ENCODE results near the gene RHOU. TPM values are rescaled to one million over a fixed set of nuclear protein-coding genes. Genes with fewer than 3 reads are reported as not detected.

RHOU gene
- total RNA-seq (2013; cell fraction: nucleolus; rRNA removed), result not detected in 2 replicates
- total RNA-seq (2014; rRNA removed) (not detected in 2 replicates), total RNA-seq (2014; rRNA removed; fragmentation: Illumina TruSeq; extraction: Trizol) (not detected in 2 replicates), total RNA-seq (2021) (0.08 TPM in 1 of 2 replicates, not detected in the other), polyA plus RNA-seq (2011; rRNA removed) (not detected in 2 replicates), polyA plus RNA-seq (2014; fragmentation: Illumina TruSeq; extraction: Trizol) (not detected in 2 replicates), polyA plus RNA-seq (2014; fragmentation: Nextera tagmentation; extraction: Ambion mirVana) (not detected), polyA plus RNA-seq (2014; rRNA removed) (not detected in 2 replicates), polyA plus RNA-seq (2016; fragmentation: Nextera tagmentation; extraction: Ambion mirVana) (not detected), polyA minus RNA-seq (2011; rRNA and poly(A)+ RNA removed) (not detected in 2 replicates), Bru-seq, nascent RNA (percentile 25 among the genes with signal in this experiment), BruChase-seq, experiment 1, labeled RNA remaining after a 6-hour chase (percentile 20 among the genes with signal in this experiment), BruChase-seq, experiment 2, labeled RNA remaining after a 2-hour chase (percentile 24 among the genes with signal in this experiment)
- not detected for polyA plus RNA-seq (2011; ENCODE audit: low read depth)
- not detected in 2 replicates for polyA plus RNA-seq (2011; cell fraction: cytosol; rRNA removed)
- not detected in 2 replicates for polyA plus RNA-seq (2011; cell fraction: nucleus; rRNA removed)
- polyA plus RNA-seq (2012), result 0.04 TPM in 1 of 2 replicates, not detected in the other
- not detected in 2 replicates for polyA minus RNA-seq (2011; cell fraction: cytosol; rRNA and poly(A)+ RNA removed)
- polyA minus RNA-seq (2011; cell fraction: nucleus; rRNA and poly(A)+ RNA removed), result not detected in 2 replicates
- long read RNA-seq, experiment 1, result 0 reads
- long read RNA-seq, experiment 2, result 0 reads

- H3K9ac ChIP-seq (ENCODE audit: control insufficient read depth, insufficient read depth, low read length), result no peak within 1 kb of the TSS
- FAIRE-seq, result no peak
Measured at GRCh38 chr1:228734881-228735801, at the start of gene RHOU. RHOU (plus strand) TSS chr1:228735479; CDS start chr1:228735743, 264 bp downstream.

More at GRCh38 chr1:228734881-228735801, at the start of gene RHOU:
- ChIA-PET CTCF (interaction anchor here (0.6 to 1.0 kb wide), 2 partner anchors 221 to 492 kb away, joined by 3 read pairs; no protein-coding TSS in a partner anchor), RAD21 (ENCODE audit: unreplicated experiment) (no interaction called here), SMC1A (ENCODE audit: uncharacterized antibody, unreplicated experiment) (no interaction called here), POLR2A (no interaction called here)
- intact Hi-C loops (cut with micrococcal nuclease; ENCODE audit: unreplicated experiment), result no loop called here
- H3K36me3 ChIP-seq (ENCODE audit: control insufficient read depth in 2 of 2, insufficient read depth in 2 of 2, low read length in 1 of 2), result no peaks in the 10 kb centered on the region
- no peak for TF ChIP-seq SIN3A (IDR thresholded peaks at IDR 0.05; ENCODE audit: low read depth, low read length)
- peak in 1 of 3 experiments; percentile 26; a peak in 1 of 6 replicates for TF ChIP-seq CTCF (IDR thresholded peaks at IDR 0.05 in 2 of 3, conservative IDR thresholded peaks at IDR 0.05 in 1 of 3; ENCODE audit: control insufficient read depth in 2 of 3, extremely low read depth in 1 of 3, insufficient read depth in 1 of 3, low read depth in 3 of 3, low read length in 3 of 3)
- TF ChIP-seq, protein P1, sequence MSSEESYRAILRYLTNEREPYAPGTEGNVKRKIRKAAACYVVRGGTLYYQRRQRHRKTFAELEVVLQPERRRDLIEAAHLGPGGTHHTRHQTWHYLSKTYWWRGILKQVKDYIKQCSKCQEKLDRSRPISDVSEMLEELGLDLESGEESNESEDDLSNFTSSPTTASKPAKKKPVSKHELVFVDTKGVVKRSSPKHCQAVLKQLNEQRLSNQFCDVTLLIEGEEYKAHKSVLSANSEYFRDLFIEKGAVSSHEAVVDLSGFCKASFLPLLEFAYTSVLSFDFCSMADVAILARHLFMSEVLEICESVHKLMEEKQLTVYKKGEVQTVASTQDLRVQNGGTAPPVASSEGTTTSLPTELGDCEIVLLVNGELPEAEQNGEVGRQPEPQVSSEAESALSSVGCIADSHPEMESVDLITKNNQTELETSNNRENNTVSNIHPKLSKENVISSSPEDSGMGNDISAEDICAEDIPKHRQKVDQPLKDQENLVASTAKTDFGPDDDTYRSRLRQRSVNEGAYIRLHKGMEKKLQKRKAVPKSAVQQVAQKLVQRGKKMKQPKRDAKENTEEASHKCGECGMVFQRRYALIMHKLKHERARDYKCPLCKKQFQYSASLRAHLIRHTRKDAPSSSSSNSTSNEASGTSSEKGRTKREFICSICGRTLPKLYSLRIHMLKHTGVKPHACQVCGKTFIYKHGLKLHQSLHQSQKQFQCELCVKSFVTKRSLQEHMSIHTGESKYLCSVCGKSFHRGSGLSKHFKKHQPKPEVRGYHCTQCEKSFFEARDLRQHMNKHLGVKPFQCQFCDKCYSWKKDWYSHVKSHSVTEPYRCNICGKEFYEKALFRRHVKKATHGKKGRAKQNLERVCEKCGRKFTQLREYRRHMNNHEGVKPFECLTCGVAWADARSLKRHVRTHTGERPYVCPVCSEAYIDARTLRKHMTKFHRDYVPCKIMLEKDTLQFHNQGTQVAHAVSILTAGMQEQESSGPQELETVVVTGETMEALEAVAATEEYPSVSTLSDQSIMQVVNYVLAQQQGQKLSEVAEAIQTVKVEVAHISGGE (CRISPR knock-in tag; IDR thresholded peaks at IDR 0.05), result no peak
- no peak for TF ChIP-seq MYC (IDR thresholded peaks at IDR 0.05; ENCODE audit: insufficient read depth, insufficient read length, insufficient replicate concordance, low read length, severe bottlenecking)
- TF ChIP-seq IKZF1 (conservative IDR thresholded peaks at IDR 0.05), result 0 out of 2 replicates have a peak, but pooled peaks have one; percentile 7
- peak; percentile 28 for TF ChIP-seq SUZ12 (IDR thresholded peaks at IDR 0.05; ENCODE audit: unreplicated experiment)
- TF ChIP-seq, protein P2, sequence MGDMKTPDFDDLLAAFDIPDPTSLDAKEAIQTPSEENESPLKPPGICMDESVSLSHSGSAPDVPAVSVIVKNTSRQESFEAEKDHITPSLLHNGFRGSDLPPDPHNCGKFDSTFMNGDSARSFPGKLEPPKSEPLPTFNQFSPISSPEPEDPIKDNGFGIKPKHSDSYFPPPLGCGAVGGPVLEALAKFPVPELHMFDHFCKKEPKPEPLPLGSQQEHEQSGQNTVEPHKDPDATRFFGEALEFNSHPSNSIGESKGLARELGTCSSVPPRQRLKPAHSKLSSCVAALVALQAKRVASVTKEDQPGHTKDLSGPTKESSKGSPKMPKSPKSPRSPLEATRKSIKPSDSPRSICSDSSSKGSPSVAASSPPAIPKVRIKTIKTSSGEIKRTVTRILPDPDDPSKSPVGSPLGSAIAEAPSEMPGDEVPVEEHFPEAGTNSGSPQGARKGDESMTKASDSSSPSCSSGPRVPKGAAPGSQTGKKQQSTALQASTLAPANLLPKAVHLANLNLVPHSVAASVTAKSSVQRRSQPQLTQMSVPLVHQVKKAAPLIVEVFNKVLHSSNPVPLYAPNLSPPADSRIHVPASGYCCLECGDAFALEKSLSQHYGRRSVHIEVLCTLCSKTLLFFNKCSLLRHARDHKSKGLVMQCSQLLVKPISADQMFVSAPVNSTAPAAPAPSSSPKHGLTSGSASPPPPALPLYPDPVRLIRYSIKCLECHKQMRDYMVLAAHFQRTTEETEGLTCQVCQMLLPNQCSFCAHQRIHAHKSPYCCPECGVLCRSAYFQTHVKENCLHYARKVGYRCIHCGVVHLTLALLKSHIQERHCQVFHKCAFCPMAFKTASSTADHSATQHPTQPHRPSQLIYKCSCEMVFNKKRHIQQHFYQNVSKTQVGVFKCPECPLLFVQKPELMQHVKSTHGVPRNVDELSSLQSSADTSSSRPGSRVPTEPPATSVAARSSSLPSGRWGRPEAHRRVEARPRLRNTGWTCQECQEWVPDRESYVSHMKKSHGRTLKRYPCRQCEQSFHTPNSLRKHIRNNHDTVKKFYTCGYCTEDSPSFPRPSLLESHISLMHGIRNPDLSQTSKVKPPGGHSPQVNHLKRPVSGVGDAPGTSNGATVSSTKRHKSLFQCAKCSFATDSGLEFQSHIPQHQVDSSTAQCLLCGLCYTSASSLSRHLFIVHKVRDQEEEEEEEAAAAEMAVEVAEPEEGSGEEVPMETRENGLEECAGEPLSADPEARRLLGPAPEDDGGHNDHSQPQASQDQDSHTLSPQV (IDR thresholded peaks at IDR 0.05), result no peak
- H3K9me3 ChIP-seq (replicated peaks; ENCODE audit: control insufficient read depth, insufficient read depth, low read length), result no peaks in the 10 kb centered on the region
- H3K4me3 ChIP-seq, result no peak within 1 kb of the TSS
- ATAC-seq (no peak), DNase-seq (ENCODE audit: low read depth, low spot score) (no peak)
- H4K20me1 ChIP-seq (ENCODE audit: control insufficient read depth, insufficient read depth), result no peaks in the 10 kb centered on the region
- H2AFZ ChIP-seq (ENCODE audit: control insufficient read depth, low read depth, low read length), result no peak within 1 kb of the TSS
- no peak within 1 kb of the TSS for H3K27ac ChIP-seq (ENCODE audit: control insufficient read depth, insufficient read depth)
- no peaks in the 10 kb centered on the region for H3K4me1 ChIP-seq (ENCODE audit: control insufficient read depth, insufficient read depth, low read length)
- H3K4me2 ChIP-seq (ENCODE audit: control insufficient read depth, insufficient read depth), result no peak within 1 kb of the TSS
- in situ Hi-C loops (cut with MboI), result no loop called here
- no TSS peak for BruUV-seq (replicated peaks)
- peaks cover 2 to 30% of the 10 kb centered on the region in 2 experiments; a peak in 3 of 4 replicates for H3K27me3 ChIP-seq (replicated peaks in 1 of 2; ENCODE audit: control insufficient read depth in 2 of 2, insufficient read depth in 2 of 2, low read length in 1 of 2)
- H3K79me2 ChIP-seq (ENCODE audit: control insufficient read depth, insufficient read depth, low read length), result no peaks in the 10 kb centered on the region
- WGBS (ENCODE audit: insufficient coverage, insufficient replicate concordance, low lambda C conversion rate, missing lambda C conversion rate), result 3% methylated on average over 39 of the region's 107 CpGs

Data from GM12878 (cell line).